HCT116 (cell line): ENCODE results near the gene NOX3. TPM values are rescaled to one million over a fixed set of nuclear protein-coding genes. Genes with fewer than 3 reads are reported as not detected.

Experiments
- ATAC-seq: fragments of 200-7000 bp; cut with Tn5 transposase; 2 replicates; pipeline ENCODE4 v1.9.1; 2020; ENCODE audit warnings: mild to moderate bottlenecking, moderate library complexity
- BruUV-seq: library from RNA; stranded (reverse); fragments of 400-500 nt; replicated peaks from 2 replicates; lab custom pipeline; 2021; lab: Mats Ljungman, UMichigan
- CTCF ChIA-PET: fragments of 300-600 bp; sonication (Branson Sonifier 250); formaldehyde crosslinking; loops from one replicate; lab custom pipeline; 2021; ENCODE audit warnings: antibody characterized with exemption; lab: Charles Lee
- POLR2A ChIA-PET: fragments of 300-600, 350-600 bp; sonication (Branson Sonifier 250); formaldehyde crosslinking; loops from one replicate; lab custom pipeline; 2021; ENCODE audit warnings: antibody characterized with exemption; lab: Charles Lee
- RAD21 ChIA-PET, 2 experiments: fragments of 300-600 bp; sonication (Branson Sonifier 250); formaldehyde crosslinking; loops; one replicate each; lab custom pipeline; 2023; ENCODE audit warnings: low total read pairs in 2 of 2; ENCODE audit not compliant: uncharacterized antibody in 2 of 2, unreplicated experiment in 2 of 2, low non-redundant PET in 1 of 2; lab: Charles Lee
- DNase-seq: peaks from one replicate; pipeline ENCODE4 v3.0.0-alpha.2; 2010; ENCODE audit warnings: low read depth, low spot score
- H2AFZ ChIP-seq: fragments of 200-600 bp; shearing (Covaris generic), sonication (generic); 2 replicates; pipeline ENCODE4 v1.6.1; 2017; ENCODE audit warnings: low read depth, mixed run types, mixed read lengths, antibody characterized with exemption, low read length; ENCODE audit not compliant: poor library complexity, severe bottlenecking
- H3K27ac ChIP-seq: 2 replicates; pipeline ENCODE4 v1.5.1; 2012; ENCODE audit warnings: low read depth, low read length
- H3K27me3 ChIP-seq: fragments of 200-600 bp; sonication (generic); 2 replicates; pipeline ENCODE4 v1.6.1; 2016; ENCODE audit warnings: mixed run types, low read length, mixed read lengths; ENCODE audit not compliant: insufficient read depth
- H3K36me3 ChIP-seq, 2 experiments: fragments of 200-500 bp in 1 of 2; fragments of 200-600 bp in 1 of 2; sonication (Bioruptor generic) in 1 of 2; sonication (generic) in 1 of 2; 2 replicates each; pipeline versions ENCODE4 v1.5.1 to v1.6.1; 2014 to 2016; ENCODE audit warnings: low read length in 2 of 2, inconsistent platforms in 1 of 2, mixed read lengths in 1 of 2, mixed run types in 1 of 2; ENCODE audit not compliant: insufficient read depth in 2 of 2, control insufficient read depth in 1 of 2
- H3K4me1 ChIP-seq, 2 experiments: fragments of 200-600 bp in 1 of 2; sonication (generic) in 1 of 2; 2 replicates each; pipeline versions ENCODE4 v1.5.1 to v1.6.1; 2012 to 2017; ENCODE audit warnings: low read length in 2 of 2, inconsistent platforms in 1 of 2, mild to moderate bottlenecking in 1 of 2, mixed read lengths in 1 of 2, mixed run types in 1 of 2, moderate library complexity in 1 of 2; ENCODE audit not compliant: insufficient read depth in 2 of 2, control insufficient read depth in 1 of 2
- H3K4me2 ChIP-seq: fragments of 200-600 bp; sonication (generic); 2 replicates; pipeline ENCODE4 v1.6.1; 2017; ENCODE audit warnings: mixed run types, low read length, mixed read lengths
- H3K4me3 ChIP-seq, 2 experiments: fragments of 200-600 bp in 1 of 2; sonication (generic) in 1 of 2; replicated peaks in 1 of 2; 2 replicates each; pipeline ENCODE4 v1.5.1; 2011 to 2016; ENCODE audit warnings: low read length in 2 of 2, control low read depth in 1 of 2, low read depth in 1 of 2, mild to moderate bottlenecking in 1 of 2, mixed read lengths in 1 of 2, mixed run types in 1 of 2
- H3K79me2 ChIP-seq: fragments of 200-600 bp; sonication (generic); 2 replicates; pipeline ENCODE4 v1.6.1; 2017; ENCODE audit warnings: mild to moderate bottlenecking, mixed run types, low read length, moderate library complexity, mixed read lengths; ENCODE audit not compliant: insufficient read depth
- H3K9ac ChIP-seq: fragments of 200-600 bp; sonication (generic); 2 replicates; pipeline ENCODE4 v1.6.1; 2016; ENCODE audit warnings: low read length, mixed read lengths
- H3K9me2 ChIP-seq: fragments of 200-600 bp; sonication (generic), shearing (Covaris generic); 2 replicates; pipeline ENCODE4 v1.6.1; 2017; ENCODE audit warnings: mixed run types, mild to moderate bottlenecking, moderate library complexity; ENCODE audit not compliant: insufficient read depth
- H3K9me3 ChIP-seq, 2 experiments: fragments of 200-500 bp in 1 of 2; fragments of 200-600 bp in 1 of 2; sonication (Bioruptor generic) in 1 of 2; sonication (generic) in 1 of 2; 2 replicates each; pipeline ENCODE4 v1.6.1; 2014 to 2017; ENCODE audit warnings: low read length in 2 of 2, mixed read lengths in 2 of 2, inconsistent platforms in 1 of 2, low read depth in 1 of 2, mild to moderate bottlenecking in 1 of 2, mixed run types in 1 of 2, moderate library complexity in 1 of 2; ENCODE audit not compliant: control insufficient read depth in 1 of 2, insufficient read depth in 1 of 2
- H4K20me1 ChIP-seq: fragments of 200-600 bp; sonication (generic), shearing (Covaris generic); 2 replicates; pipeline ENCODE4 v1.6.1; 2017; ENCODE audit warnings: mixed run types, mild to moderate bottlenecking, moderate library complexity; ENCODE audit not compliant: insufficient read depth
- CEBPB ChIP-seq: IDR thresholded peaks from 2 replicates; pipeline ENCODE4 v1.6.1; 2012; ENCODE audit warnings: low read depth
- EGR1 ChIP-seq: IDR thresholded peaks from 2 replicates; pipeline ENCODE4 v1.6.1; 2012; ENCODE audit warnings: low read depth
- ELF1 ChIP-seq: IDR thresholded peaks from 2 replicates; pipeline ENCODE4 v1.6.1; 2012; ENCODE audit warnings: low read depth, borderline replicate concordance
- EZH2 ChIP-seq: fragments of 200-600 bp; sonication (generic); IDR thresholded peaks from 2 replicates; pipeline ENCODE4 v1.6.1; 2017; ENCODE audit warnings: antibody characterized with exemption, mixed run types
- FOSL1 ChIP-seq: IDR thresholded peaks from 2 replicates; pipeline ENCODE4 v1.6.1; 2012; ENCODE audit warnings: low read depth
- POLR2AphosphoS5 ChIP-seq: IDR thresholded peaks from 2 replicates; pipeline ENCODE4 v1.6.1; 2011; ENCODE audit warnings: mild to moderate bottlenecking, low read depth, low read length, moderate library complexity
- RAD21 ChIP-seq: IDR thresholded peaks from 2 replicates; pipeline ENCODE4 v1.6.1; 2012; ENCODE audit warnings: low read depth, mild to moderate bottlenecking
- SIN3A ChIP-seq: IDR thresholded peaks from 2 replicates; pipeline ENCODE4 v1.6.1; 2012; ENCODE audit warnings: low read depth
- SP1 ChIP-seq: IDR thresholded peaks from 2 replicates; pipeline ENCODE4 v1.6.1; 2012; ENCODE audit warnings: low read depth
- SRF ChIP-seq: IDR thresholded peaks from 2 replicates; pipeline ENCODE4 v1.6.1; 2012; ENCODE audit warnings: low read depth
- ZBTB33 ChIP-seq: IDR thresholded peaks from 2 replicates; pipeline ENCODE4 v1.6.1; 2011; ENCODE audit warnings: mild to moderate bottlenecking, low read length, moderate library complexity; ENCODE audit not compliant: insufficient replicate concordance; ENCODE audit errors: extremely low read depth
- ZFX ChIP-seq: fragments of 450-650 bp; IDR thresholded peaks from 2 replicates; pipeline ENCODE4 v1.6.1; 2017
- intact Hi-C: fragments of 100-400 bp; cut with micrococcal nuclease; formaldehyde crosslinking; loops from 2 replicates; pipeline ENCODE4 v1.10.0; 2022
- total RNA-seq: library from RNA; stranded (reverse); gene quantifications from one replicate; pipeline ENCODE4 v1.2.1, GENCODE V29; 2021; ENCODE audit not compliant: unreplicated experiment
- TF ChIP-seq, protein P1 (sequence below): IDR thresholded peaks from 2 replicates; pipeline ENCODE4 v1.6.1; 2012
- TF ChIP-seq, protein P2 (sequence below), 3 experiments: fragments of 200-600 bp in 1 of 3; sonication (generic) in 1 of 3; IDR thresholded peaks in 2 of 3; conservative IDR thresholded peaks in 1 of 3; 2 replicates each; pipeline ENCODE4 v1.5.1; 2012 to 2017; ENCODE audit warnings: low read depth in 2 of 3, low read length in 2 of 3, antibody characterized with exemption in 1 of 3, borderline replicate concordance in 1 of 3, control low read depth in 1 of 3, mild to moderate bottlenecking in 1 of 3, mixed read lengths in 1 of 3, mixed run types in 1 of 3, moderate library complexity in 1 of 3; ENCODE audit not compliant: insufficient read depth in 1 of 3

Gene NOX3
- total RNA-seq, 1 experiment from 2014 or later = not detected

DNA sequence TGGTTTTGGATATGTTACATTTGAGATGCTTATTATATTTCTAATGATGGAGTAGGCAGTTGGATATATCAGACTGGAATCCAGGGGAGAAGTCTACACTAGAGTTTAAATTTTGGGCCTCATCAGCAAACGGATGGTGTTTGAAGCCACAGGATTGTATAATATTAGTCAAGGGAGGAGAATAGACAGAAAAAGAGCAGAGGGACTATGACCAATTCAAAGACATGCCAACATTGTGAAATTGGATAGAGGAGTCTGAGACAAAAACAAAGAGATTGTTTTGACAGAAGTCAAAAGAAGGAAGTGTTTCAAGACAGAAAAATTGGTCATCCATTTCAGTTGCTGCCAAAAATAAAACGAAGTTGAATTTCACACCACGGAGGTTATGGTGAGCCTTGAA, 66.5 kb downstream of the NOX3 start:
- no peaks in the 10 kb centered on the region for H3K9me2 ChIP-seq
- H3K4me2 ChIP-seq = no peak overlapping the region
- no peaks in the 10 kb centered on the region for H3K9me3 ChIP-seq
- intact Hi-C loops = no loop called here
- ATAC-seq (no peak), DNase-seq (no peak)
- H3K27ac ChIP-seq = no peak overlapping the region
- H3K4me1 ChIP-seq = no peaks in the 10 kb centered on the region
- RAD21 ChIA-PET = no interaction called here
- H4K20me1 ChIP-seq = no peaks in the 10 kb centered on the region
- CTCF ChIA-PET = no interaction called here
- no peak overlapping the region for H2AFZ ChIP-seq
- no peaks in the 10 kb centered on the region for H3K27me3 ChIP-seq
- H3K79me2 ChIP-seq = no peaks in the 10 kb centered on the region
- no peak overlapping the region for H3K9ac ChIP-seq
- no peaks in the 10 kb centered on the region for H3K36me3 ChIP-seq
- POLR2A ChIA-PET = no interaction called here
- H3K4me3 ChIP-seq = no peak overlapping the region
- TF ChIP-seq EGR1 (no peak), CEBPB (no peak), EZH2 (no peak), RAD21 (no peak), ZBTB33 (no peak), POLR2AphosphoS5 (no peak), SIN3A (no peak), SRF (no peak), ELF1 (no peak), FOSL1 (no peak), ZFX (no peak), SP1 (no peak)
- TF ChIP-seq, protein P1, sequence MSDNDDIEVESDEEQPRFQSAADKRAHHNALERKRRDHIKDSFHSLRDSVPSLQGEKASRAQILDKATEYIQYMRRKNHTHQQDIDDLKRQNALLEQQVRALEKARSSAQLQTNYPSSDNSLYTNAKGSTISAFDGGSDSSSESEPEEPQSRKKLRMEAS = no peak
- TF ChIP-seq, protein P2, sequence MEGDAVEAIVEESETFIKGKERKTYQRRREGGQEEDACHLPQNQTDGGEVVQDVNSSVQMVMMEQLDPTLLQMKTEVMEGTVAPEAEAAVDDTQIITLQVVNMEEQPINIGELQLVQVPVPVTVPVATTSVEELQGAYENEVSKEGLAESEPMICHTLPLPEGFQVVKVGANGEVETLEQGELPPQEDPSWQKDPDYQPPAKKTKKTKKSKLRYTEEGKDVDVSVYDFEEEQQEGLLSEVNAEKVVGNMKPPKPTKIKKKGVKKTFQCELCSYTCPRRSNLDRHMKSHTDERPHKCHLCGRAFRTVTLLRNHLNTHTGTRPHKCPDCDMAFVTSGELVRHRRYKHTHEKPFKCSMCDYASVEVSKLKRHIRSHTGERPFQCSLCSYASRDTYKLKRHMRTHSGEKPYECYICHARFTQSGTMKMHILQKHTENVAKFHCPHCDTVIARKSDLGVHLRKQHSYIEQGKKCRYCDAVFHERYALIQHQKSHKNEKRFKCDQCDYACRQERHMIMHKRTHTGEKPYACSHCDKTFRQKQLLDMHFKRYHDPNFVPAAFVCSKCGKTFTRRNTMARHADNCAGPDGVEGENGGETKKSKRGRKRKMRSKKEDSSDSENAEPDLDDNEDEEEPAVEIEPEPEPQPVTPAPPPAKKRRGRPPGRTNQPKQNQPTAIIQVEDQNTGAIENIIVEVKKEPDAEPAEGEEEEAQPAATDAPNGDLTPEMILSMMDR (IDR thresholded peaks at IDR 0.05 in 2 of 3, conservative IDR thresholded peaks at IDR 0.05 in 1 of 3; ENCODE audit: borderline replicate concordance in 1 of 3, insufficient read depth in 1 of 3, low read depth in 2 of 3, low read length in 2 of 3) = no peak
- BruUV-seq = no TSS peak
